ENCODE results near the gene OARD1. TPM values are rescaled to one million over a fixed set of nuclear protein-coding genes. Genes with fewer than 3 reads are reported as not detected.

OARD1 gene
- total RNA-seq, 2 donors from 2014 or later, result 15.0 to 27.4 TPM

DNA sequence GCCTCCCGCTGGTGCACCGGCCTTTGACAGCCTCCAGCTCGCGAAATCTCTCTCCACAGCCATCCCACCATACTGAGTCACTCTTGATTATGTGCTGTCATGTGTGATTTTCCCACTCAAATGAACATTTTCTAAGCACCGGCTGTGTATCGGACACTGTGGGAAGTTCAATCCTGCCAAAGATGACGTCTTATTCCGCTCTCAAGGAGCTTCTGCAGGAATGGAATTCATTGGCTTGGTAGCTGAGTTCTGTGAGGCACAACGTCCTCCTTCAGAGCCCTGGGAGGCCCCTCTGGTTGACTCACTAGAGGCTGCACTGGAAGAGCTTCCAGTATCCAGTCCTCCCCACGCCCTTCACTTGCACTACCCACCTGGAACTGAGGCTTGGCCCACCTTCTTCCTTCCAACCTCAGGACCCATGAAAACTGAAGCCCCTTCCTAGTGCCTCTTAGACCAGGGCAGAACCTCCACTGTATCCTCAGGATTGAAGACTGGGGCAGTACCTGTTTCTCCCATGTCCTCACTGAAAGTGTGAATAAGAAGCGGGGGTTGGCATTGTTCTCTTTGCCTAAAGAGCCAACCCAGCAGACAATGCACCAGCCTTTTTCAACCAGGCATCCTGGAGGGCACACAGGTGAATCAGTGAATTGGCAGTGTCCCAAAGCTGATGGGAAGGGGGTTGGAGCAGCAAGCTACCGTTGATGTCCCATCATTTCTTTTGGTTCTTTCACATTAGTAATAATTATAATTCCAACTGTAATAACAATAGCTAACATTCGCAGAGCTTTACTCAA lies 34.9 kb downstream of the OARD1 start:
- peaks cover 71% of the 10 kb centered on the region for H3K4me1 ChIP-seq
- ATAC-seq (no peak), DNase-seq (no peak)
- no peaks in the 10 kb centered on the region for H3K9me3 ChIP-seq
- H3K4me3 ChIP-seq, result no peak overlapping the region
- H3K27me3 ChIP-seq, result no peaks in the 10 kb centered on the region
- peaks cover 0 to 6% of the 10 kb centered on the region in 2 donors for H3K36me3 ChIP-seq (replicated peaks in 1 of 2; ENCODE audit: insufficient read depth in 1 of 2, low read depth in 2 of 2)
- TF ChIP-seq, protein P1, sequence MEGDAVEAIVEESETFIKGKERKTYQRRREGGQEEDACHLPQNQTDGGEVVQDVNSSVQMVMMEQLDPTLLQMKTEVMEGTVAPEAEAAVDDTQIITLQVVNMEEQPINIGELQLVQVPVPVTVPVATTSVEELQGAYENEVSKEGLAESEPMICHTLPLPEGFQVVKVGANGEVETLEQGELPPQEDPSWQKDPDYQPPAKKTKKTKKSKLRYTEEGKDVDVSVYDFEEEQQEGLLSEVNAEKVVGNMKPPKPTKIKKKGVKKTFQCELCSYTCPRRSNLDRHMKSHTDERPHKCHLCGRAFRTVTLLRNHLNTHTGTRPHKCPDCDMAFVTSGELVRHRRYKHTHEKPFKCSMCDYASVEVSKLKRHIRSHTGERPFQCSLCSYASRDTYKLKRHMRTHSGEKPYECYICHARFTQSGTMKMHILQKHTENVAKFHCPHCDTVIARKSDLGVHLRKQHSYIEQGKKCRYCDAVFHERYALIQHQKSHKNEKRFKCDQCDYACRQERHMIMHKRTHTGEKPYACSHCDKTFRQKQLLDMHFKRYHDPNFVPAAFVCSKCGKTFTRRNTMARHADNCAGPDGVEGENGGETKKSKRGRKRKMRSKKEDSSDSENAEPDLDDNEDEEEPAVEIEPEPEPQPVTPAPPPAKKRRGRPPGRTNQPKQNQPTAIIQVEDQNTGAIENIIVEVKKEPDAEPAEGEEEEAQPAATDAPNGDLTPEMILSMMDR (IDR thresholded peaks at IDR 0.05), result no peak
- TF ChIP-seq POLR2A (IDR thresholded peaks at IDR 0.05), result no peak
- peak overlapping the region in 2 of 4 donors; percentile 85 to 90 for H3K27ac ChIP-seq
- intact Hi-C loops (cut with DNase I), result no loop called here
- 82 to 87% methylated on average over 13 of the region's 13 CpGs for WGBS, 2 donors

GRCh38 chr6:41036601-41037000 lies 35.6 kb downstream of the OARD1 start:
- ATAC-seq (no peak), DNase-seq (no peak)
- 94 to 97% methylated on average over 2 of the region's 2 CpGs for WGBS, 2 donors
- H3K27ac ChIP-seq, result peak overlapping the region in 2 of 4 donors; percentile 85 to 90
- H3K4me3 ChIP-seq, result no peak overlapping the region
- TF ChIP-seq, protein P1 (IDR thresholded peaks at IDR 0.05), result no peak
- peak in 1 of 3 donors; percentile 14 for TF ChIP-seq POLR2A (IDR thresholded peaks at IDR 0.05)
- H3K4me1 ChIP-seq, result peaks cover 64% of the 10 kb centered on the region
- H3K27me3 ChIP-seq, result no peaks in the 10 kb centered on the region
- H3K36me3 ChIP-seq (replicated peaks in 1 of 2; ENCODE audit: insufficient read depth in 1 of 2, low read depth in 2 of 2), result peaks cover 0 to 6% of the 10 kb centered on the region in 2 donors
- H3K9me3 ChIP-seq, result no peaks in the 10 kb centered on the region
- intact Hi-C loops (cut with DNase I), result no loop called here

DNA sequence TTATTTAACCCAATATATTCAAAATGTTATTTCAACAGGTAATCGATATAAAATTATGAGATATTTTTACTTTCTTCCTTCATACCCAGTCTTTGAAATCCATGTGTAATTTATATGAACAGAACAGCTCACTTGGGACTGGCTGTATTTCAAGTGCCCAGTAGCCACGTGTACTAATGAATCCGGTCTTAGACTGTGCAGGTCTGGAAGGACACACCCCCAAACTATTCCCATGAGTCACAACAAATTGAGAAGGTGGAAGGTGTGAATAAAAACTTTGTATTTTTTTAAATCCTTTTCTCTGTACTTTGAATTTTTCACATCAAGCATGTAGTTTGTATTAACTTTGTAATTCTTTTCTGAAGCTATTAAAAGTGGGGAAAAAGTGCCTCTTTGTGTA lies 36.0 kb downstream of the OARD1 start:
- Histone ChIP-seq H3K36me3 (replicated peaks in 1 of 2; ENCODE audit: insufficient read depth in 1 of 2, low read depth in 2 of 2) (peaks cover 0 to 6% of the 10 kb centered on the region in 2 donors), H3K27me3 (no peaks in the 10 kb centered on the region), H3K27ac (peak overlapping the region in 2 of 4 donors; percentile 85 to 90), H3K4me1 (peaks cover 60% of the 10 kb centered on the region), H3K9me3 (no peaks in the 10 kb centered on the region), H3K4me3 (no peak overlapping the region)
- 34% methylated on average over 3 of the region's 3 CpGs for WGBS, 2 donors
- TF ChIP-seq, protein P1 (IDR thresholded peaks at IDR 0.05), result no peak
- no peak for TF ChIP-seq POLR2A (IDR thresholded peaks at IDR 0.05)
- ATAC-seq (no peak), DNase-seq (peak in 3 of 4 donors; percentile 67 to 70 (median 69))
- intact Hi-C loops (cut with DNase I), result no loop called here

DNA sequence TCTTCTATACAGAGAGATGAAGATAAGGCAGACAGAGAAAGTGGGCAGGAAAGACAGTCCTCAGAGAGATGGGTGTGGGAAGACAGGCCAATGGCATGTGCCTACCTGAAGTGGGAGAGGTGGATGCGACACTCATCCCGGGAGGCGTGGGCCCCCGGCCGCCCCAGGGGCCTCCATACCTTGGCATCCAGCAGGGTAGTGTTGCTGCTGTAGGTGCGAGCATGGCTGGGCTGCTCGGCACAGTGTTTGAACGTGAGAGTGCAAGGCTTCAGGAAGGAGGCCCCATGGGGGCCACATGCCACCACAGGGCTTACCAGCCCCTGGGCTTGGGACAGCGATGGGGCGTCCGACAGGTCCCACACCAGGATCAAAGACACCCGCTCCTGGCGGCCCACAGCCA lies 38.4 kb downstream of the OARD1 start:
- Histone ChIP-seq H3K27me3 (no peaks in the 10 kb centered on the region), H3K36me3 (replicated peaks in 1 of 2; ENCODE audit: insufficient read depth in 1 of 2, low read depth in 2 of 2) (peaks cover 0 to 8% of the 10 kb centered on the region in 2 donors), H3K4me3 (no peak overlapping the region), H3K4me1 (peaks cover 43% of the 10 kb centered on the region), H3K27ac (no peak overlapping the region), H3K9me3 (no peaks in the 10 kb centered on the region)
- TF ChIP-seq POLR2A (IDR thresholded peaks at IDR 0.05), result no peak
- TF ChIP-seq, protein P1 (IDR thresholded peaks at IDR 0.05), result no peak
- intact Hi-C loops (cut with DNase I), result loop anchor here (5.0 kb wide), 1 partner anchor 34 kb away; no protein-coding TSS in a partner anchor
- ATAC-seq (no peak), DNase-seq (no peak)
- 89 to 92% methylated on average over 10 to 13 of the region's 13 CpGs for WGBS, 2 donors

All from body of pancreas (tissue), 4 donors.